Stimulated activated naive CD4-positive, alpha-beta T cell treated with Interleukin-2 at 50 U/mL for 16 hours (primary cell): ENCODE data around the gene MAP3K14.
A peak's percentile ranks its signal among the peaks of the same experiment; 100 is the strongest.

ENCODE experiments used
- DNase-seq: peaks from one replicate; lab custom pipeline; 2025; lab: John Stamatoyannopoulos, UW

The MAP3K14 gene

GRCh38 chr17:45223539-45224528 is 93.0 kb downstream of the MAP3K14 start:
- DNase-seq: peak; percentile 70

GRCh38 chr17:45222996-45223538 is 93.8 kb downstream of the MAP3K14 start:
- DNase-seq: no peak

- DNase-seq: peak; percentile 44
These were observed 94.4 kb downstream of the MAP3K14 start for GRCh38 chr17:45222289-45222995.

GRCh38 chr17:45222014-45222288 is 94.9 kb downstream of the MAP3K14 start:
- no peak for DNase-seq

GRCh38 chr17:45221081-45222013 is 95.5 kb downstream of the MAP3K14 start, which contains the start of gene FMNL1:
Gene FMNL1 (plus strand): TSS chr17:45221885. CDS start chr17:45222125, 240 bp downstream.
- peak; percentile 38 for DNase-seq

GRCh38 chr17:45220079-45220478 is 96.7 kb downstream of the MAP3K14 start:
- no peak for DNase-seq

GRCh38 chr17:45218895-45219661 is 97.7 kb downstream of the MAP3K14 start:
- peak; percentile 73 for DNase-seq
